HTERT RPE-1 (cell line): ENCODE data around the gene ASB5.
"Not testable (repeated sequence)": the region's sequence is repeated elsewhere in the genome, so short reads cannot be mapped to it uniquely, and the experiment has no call there.

Experiments
- in situ Hi-C: fragments of 300-500 bp; cut with MboI; formaldehyde crosslinking; loops from 4 replicates; pipeline ENCODE4 v1.14.3; 2020; ENCODE audit warnings: low sequenced_read_pairs

Gene ASB5

DNA sequence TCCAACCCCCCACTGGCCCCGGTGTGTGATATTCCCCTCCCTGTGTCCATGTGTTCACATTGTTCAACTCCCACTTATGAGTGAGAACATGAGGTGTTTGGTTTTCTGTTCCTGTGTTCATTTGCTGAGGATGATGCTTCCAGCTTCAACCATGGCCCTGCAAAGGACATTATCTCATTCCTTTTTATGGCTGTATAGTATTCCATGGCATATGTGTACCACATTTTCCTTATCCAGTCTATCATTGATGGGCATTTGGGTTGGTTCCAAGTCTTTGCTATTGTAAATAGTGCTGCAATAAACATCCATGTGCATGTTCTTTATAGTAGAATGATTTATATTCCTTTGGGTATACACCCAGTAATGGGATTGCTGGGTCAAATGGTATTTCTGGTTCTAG lies 10.5 kb upstream of the ASB5 start:
- in situ Hi-C loops, result not testable (repeated sequence)

- in situ Hi-C loops, result no loop called here
Measured at GRCh38 chr4:176277162-176277904, 8.3 kb upstream of the ASB5 start.

GRCh38 chr4:176276710-176277109 lies 7.7 kb upstream of the ASB5 start:
- in situ Hi-C loops, result no loop called here

- in situ Hi-C loops, result no loop called here
Measured at GRCh38 chr4:176274441-176274840, 5.4 kb upstream of the ASB5 start.

GRCh38 chr4:176273736-176274135 lies 4.7 kb upstream of the ASB5 start:
- in situ Hi-C loops, result no loop called here

DNA sequence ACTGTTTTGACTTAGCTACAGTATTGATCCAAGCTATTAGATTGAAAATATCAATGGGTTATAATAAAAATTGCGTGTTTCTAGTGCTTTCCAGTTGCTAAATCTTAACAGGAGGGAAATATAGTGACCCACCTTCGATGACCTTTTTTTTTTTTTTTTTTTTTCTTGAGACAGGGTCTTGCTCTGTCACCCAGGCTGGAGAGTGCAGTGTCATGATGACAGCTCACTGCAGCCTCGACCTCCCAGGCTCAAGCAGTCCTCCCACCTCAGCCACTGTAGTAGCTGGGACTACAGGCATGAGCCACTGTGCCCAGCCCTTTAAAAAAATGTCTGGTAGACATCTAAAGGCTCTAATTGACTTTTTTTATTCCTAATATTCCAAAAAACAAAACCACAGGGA lies 3.8 kb upstream of the ASB5 start:
- in situ Hi-C loops, result no loop called here

DNA sequence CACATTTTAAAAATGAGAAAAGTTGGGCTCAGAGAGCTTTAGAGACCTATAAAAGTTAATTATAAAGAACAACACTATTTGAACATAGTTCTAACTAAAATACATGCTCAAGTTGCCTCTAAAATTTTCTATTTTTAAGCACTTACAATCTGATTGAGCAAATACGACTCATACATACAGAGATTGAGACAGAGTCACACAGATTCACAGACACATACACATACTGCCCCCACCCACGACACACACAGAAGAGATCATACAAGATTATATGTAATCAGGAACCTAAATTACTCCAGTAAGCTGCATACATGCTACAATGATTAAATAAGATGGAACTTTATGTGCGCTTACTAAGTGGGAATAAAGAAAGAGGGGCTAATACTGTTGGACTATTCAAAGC lies 2.7 kb upstream of the ASB5 start:
- in situ Hi-C loops, result no loop called here

DNA sequence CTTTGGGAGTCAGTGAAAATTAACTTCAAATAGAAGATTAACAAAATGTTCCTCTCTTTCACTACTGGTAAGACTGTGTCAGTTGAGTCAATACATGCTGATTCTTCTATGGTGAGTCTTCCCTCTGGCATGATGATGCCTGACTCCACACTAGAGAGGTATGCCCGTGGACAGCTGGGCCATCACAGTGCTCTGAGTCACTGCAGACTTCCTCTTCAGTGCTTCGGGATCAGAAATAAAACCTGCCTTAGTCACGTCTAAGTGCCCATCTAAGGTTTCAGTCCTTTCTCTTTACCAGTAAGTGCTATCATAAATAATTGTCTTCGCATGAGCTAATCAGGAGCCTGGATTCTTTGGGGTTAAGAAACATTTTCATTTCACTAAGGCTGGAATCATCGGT lies 1.6 kb upstream of the ASB5 start:
- in situ Hi-C loops, result no loop called here

DNA sequence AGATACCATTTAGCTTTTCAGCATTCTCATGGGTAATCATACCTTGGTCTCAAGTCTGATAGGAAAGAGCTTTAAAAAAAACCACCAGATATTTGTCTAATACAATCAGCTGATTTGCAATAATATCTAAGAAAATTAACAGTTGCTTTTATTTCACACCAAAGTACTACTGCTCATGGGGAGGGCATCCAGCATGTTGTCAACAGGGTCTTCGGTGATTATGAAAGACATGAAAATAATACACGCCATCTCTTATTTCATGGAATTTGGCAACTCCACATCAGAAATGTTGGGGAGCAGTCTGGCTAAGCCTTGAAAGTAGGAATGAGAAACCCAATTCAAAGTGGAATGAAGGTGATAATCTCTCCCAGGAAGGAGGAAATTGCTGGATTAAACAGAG lies 3.0 kb downstream of the ASB5 start:
- in situ Hi-C loops, result no loop called here

DNA sequence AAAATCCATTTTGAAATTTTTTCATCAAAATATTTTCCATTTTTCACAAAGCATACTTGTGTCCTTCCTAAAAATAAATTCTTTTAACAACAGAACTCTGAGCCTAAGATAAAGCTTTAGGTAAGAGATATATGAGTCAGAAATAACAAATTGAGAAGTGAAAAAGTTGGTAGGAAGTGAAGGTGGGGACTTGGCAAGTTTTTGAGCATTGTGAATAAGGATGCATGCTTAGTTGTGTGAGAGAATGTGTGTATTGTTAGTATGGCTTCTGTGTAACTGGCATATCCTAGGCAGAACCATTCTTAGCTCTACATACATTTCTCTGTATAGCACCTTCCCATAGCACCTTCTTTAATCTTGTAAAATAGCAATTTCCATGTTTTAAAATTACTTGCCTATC lies 6.8 kb downstream of the ASB5 start:
- in situ Hi-C loops, result no loop called here

DNA sequence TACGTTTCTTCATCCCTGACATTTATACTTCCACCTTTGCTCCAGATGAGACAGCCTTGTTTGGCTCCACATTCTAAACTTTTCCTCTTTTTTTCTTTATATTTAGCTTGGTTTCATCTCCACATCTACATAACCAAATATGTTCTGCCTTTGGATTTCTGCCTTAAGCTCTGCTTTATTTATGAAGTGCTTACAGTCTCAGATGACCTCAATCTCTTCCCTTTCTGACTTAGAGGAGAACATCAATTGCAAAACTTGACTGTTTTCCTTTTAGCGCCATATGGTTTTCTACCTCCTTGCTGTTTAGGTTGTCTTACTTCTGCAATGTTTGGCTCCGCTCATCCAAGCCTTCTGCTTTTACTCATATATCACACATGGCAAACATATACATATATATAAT lies 7.5 kb downstream of the ASB5 start:
- in situ Hi-C loops, result no loop called here

- in situ Hi-C loops, result no loop called here
Measured at GRCh38 chr4:176261018-176261417, 8.0 kb downstream of the ASB5 start.

DNA sequence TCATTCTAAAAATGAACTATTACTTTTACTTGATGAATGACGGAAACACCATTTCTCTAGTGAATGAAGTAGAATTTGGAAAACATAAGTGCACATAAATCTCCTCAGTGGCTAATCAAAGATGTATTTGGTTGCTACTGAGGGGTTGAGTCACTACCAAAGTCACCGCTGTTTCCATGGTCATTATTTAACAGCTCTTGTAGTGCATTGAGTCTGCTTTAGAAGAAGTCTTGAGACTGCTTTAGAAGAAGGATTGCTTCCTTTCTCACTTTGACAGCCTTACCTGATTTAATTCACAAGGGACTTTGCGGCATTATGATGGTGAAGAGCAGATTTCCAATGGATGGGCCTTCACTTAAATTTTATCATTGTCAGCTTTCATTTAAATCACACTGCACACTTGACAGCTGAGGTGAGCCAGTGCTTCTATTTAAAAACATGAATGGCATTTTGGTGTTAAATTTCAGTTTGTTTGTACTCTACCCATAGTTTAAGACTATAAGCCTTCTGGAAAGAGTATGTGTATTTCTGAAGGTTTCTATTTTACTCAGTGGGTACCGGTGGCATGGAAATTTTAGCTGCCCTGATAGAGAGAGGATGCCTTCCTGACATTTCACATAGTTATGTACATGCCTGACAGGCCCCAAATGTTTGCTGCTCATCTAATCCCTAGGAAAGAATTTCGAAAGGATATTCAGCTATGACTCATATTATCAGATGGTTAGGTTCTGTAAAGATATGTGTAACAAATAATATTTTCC lies 9.5 kb downstream of the ASB5 start:
- in situ Hi-C loops, result no loop called here

DNA sequence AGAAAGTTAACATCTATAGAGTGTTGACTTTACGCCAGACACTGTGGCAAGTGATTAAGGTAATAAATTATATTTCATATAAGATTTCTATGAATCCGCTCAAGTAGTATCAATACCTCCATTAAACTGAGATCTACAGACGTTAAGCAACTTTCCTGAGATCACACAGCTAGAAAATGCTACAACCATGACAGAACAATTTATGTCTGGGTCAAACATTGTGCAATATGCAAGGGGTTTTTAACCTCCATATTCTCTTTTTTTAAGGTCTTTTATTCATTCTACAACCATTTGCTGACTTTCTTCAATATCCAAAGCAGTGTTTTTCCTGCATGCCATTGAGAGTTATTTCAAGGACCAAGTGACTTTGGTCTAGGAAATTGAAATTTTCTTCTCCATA lies 10.9 kb downstream of the ASB5 start:
- in situ Hi-C loops, result no loop called here

DNA sequence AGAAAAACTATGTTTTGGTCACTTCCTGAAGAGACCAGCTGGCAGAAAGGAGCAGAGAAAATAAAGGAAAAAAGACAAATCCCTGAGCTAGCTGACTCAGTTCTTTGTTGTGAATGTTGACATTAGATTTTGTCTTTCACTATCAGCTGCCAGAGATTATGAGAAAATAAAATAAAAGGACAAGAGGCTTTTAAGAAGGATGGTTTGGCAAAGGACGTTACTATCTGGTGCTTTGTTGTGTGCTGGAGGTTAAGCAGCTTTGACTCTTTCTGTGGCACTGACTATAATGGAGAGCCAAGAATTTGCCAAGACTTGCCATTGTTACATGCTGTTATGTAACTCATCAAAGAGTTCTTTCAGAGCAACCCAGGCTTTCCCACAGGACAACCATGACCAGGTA lies 12.1 kb downstream of the ASB5 start:
- in situ Hi-C loops, result no loop called here

DNA sequence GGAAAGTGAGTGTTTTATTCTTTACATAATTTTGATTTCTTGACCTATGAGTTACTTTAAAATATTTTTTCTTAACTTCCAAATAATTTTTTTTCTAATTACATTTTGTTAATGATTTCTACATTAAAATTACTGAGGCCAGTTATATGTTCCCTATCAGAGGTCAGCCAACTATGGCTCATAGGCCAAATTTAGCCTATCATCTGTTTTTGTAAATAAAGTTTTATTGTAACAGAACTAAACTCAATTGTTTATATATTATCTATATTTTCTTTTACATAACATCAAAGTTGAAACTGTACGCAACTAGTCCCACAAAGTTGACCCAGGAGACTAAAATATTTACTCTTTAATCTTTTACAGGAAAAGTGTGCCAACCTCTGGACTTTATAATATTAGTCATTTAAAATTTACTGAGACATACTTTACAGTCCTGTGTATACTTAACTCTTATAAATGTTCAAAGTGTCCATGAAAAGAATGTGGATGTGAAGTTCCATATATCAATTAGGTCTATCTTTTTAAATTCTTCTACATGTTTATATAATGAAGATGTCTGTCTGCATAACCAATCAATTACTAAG lies 26.2 kb downstream of the ASB5 start:
- in situ Hi-C loops, result no loop called here

DNA sequence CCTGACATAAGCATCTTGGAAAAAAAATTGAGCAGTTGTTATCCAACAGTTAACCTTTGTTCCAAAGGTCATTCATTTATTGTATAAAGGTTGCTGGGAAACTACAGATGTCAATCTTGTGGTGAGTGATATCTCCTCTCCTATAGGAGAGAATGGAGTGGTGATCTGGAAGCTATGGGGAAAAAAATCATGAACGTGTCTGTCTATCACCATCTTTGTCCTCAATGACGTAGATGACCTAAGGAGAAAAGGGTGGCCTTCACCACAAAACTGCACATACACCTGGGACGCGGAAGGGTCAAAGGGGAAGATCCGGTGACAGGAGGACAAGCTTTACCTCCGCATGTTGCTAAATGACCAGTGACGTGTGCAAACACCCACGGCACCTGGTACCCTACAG lies 27.3 kb downstream of the ASB5 start:
- in situ Hi-C loops, result no loop called here

GRCh38 chr4:176238826-176239225 lies 30.2 kb downstream of the ASB5 start:
- in situ Hi-C loops, result no loop called here

GRCh38 chr4:176238157-176238610 lies 30.8 kb downstream of the ASB5 start:
- in situ Hi-C loops, result no loop called here

DNA sequence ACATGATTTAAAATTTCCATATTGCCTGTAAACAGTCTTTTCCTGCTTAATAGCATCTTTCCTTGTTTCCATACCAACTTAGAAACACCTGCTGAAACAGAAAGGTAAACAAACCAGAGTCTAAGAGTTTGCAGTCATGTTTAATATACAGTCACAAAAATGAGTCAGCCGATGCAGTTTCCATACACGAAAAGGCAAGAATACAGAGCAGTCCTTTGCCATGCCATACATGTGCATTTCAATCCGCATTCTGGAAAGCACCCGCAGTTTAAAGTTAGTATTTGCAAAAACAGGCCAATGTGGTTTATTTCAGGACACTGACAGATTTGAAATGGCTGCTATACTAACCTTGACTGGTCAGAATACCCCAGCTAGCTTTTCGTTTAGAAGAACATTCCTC lies 32.1 kb downstream of the ASB5 start:
- in situ Hi-C loops, result no loop called here

GRCh38 chr4:176230836-176231235 lies 38.2 kb downstream of the ASB5 start:
- in situ Hi-C loops, result no loop called here

DNA sequence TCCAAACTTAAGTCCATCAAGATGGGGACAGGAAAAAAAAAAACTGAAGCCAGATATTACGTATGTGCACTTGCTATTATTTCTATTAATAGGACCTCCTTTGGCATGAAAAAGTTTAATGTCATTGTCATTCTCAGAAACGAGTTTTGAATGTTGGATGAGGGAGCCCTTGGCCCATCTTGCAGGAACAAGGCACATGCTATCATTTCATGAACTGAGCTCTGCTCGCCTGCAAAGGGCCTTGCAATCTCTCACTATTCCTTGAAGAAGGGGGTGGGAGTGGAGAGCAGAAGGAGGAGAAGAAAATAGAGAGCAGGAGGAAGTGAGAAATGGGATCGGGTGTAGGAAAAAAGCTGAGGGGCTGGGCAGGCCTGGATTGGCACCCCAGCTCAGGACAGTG lies 39.4 kb downstream of the ASB5 start:
- in situ Hi-C loops, result no loop called here
